ENCODE results near the gene RPGR. TPM values are rescaled to one million over a fixed set of nuclear protein-coding genes. Genes with fewer than 3 reads are reported as not detected.

The RPGR gene
- total RNA-seq, 2 donors from 2014 or later: 5.9 to 12.4 TPM

- no peak for DNase-seq
Measured at GRCh38 chrX:38336538-38337240, 9.4 kb upstream of the RPGR start.

DNA sequence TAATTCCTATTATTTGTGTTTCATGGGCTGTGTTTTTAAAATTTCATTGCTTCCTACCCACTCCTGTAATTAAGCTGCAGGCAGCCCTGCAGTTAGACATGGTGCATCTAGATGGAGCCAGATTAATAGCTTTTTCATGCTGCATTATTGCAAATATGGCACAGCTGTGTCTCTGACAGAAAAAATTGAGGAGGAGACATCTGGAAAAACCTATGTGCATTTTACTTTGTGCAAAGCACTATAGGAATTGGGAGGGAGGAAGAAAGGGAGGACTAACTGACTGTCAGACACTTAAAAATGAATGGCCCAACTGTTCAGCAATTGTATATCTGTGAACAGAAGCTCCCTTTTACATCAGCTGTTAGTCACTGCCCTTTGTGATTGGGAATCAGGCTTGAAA is 8.1 kb upstream of the RPGR start:
- intact Hi-C loops (cut with DNase I): no loop called here
- ATAC-seq (no peak), DNase-seq (no peak)

More at GRCh38 chrX:38336538-38337240, 9.4 kb upstream of the RPGR start:
- intact Hi-C loops (cut with DNase I): no loop called here
- no peak for ATAC-seq

GRCh38 chrX:38332505-38332904 is 5.2 kb upstream of the RPGR start:
- ATAC-seq (no peak), DNase-seq (no peak)
- intact Hi-C loops (cut with DNase I): no loop called here

- DNase-seq (no peak), ATAC-seq (no peak)
- intact Hi-C loops (cut with DNase I): no loop called here
Measured at GRCh38 chrX:38327775-38328081, 419 bp upstream of the RPGR start.

- ATAC-seq (no peak), DNase-seq (no peak)
- intact Hi-C loops (cut with DNase I): no loop called here
Measured at GRCh38 chrX:38326086-38326485, 1.2 kb downstream of the RPGR start.

DNA sequence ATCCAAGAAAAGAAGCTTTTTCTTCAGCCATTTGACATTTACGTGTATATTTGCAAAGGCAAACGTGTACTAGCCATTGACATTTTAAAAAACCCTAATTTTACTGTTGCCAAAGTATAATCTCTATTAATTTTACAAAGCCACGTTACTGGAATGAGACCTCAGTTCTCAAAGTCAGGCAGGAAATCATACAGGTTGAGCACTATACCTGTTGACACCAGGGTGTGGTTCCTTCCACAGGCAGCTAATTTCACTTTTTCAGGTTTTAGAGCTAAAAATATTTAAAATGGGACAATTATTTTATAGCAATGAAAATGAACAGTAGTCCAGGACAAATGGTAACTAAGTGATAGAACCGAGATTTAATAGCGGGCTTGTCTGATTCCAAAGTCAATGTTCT is 6.5 kb downstream of the RPGR start:
- no peak for DNase-seq
- intact Hi-C loops (cut with DNase I): no loop called here
- no peak for ATAC-seq

- intact Hi-C loops (cut with DNase I): no loop called here
- ATAC-seq: no peak
- DNase-seq: no peak
Measured at GRCh38 chrX:38318606-38319005, 8.7 kb downstream of the RPGR start.

GRCh38 chrX:38318196-38318595 is 9.1 kb downstream of the RPGR start:
- no peak for DNase-seq

DNA sequence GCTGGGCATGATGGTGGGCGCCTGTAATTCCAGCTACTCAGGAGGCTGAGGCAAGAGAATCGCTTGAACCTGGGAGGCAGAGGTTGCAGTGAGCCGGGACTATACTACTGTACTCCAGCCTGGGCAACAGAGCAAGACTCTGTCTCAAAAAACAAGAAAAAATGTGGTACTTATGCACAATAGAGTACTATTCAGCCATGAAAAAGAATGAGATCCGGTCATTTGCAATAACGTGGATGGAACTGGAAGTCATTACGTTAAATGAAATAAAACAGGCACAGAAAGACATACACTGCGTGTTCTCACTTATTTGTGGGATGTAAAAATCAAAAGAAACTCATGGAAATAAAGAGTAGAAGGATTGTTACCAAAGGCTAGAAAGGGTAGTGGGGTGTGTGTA is 12.1 kb downstream of the RPGR start:
- ATAC-seq (no peak), DNase-seq (no peak)
- intact Hi-C loops (cut with DNase I): no loop called here

More at GRCh38 chrX:38318196-38318595, 9.1 kb downstream of the RPGR start:
- ATAC-seq: no peak
- intact Hi-C loops (cut with DNase I): no loop called here

DNA sequence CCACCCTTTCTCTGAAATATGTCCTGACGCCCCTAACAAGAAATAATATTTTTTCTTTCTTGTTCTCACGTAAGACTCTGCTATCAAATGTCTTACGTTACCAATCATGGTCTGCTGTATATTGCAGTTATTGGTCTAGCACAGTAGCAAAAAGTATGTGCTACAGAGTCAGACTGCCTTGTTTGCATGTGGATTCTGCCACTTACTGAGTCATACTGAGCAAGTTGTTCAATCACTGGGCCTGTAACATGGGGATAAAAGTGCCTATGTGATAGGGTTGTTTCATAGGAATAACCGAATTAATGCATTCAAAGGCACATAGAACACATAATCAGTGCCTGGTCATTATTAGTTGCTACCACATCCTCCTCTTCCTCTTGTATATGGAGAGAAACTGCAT is 14.1 kb downstream of the RPGR start:
- no peak for ATAC-seq
- DNase-seq: no peak
- intact Hi-C loops (cut with DNase I): no loop called here

DNA sequence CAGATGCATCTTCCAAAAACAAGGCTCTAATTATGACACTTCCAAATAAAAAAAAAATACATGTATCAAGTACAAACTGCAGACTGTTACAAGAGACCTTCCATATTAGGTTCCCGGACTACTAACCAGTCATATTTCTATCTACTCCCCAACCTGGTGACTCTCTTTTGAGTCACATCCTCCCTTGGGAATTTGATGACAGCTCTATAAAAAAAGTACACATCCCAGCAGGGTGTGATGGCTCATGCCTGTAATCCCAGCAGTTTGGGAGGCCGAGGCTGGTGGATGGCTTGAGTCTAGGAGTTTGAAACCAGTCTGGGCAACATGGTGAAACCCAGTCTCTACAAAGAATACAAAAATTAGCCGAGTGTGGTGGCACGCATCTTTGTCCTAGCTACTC is 14.9 kb downstream of the RPGR start:
- intact Hi-C loops (cut with DNase I): no loop called here
- no peak for DNase-seq
- ATAC-seq: no peak

DNA sequence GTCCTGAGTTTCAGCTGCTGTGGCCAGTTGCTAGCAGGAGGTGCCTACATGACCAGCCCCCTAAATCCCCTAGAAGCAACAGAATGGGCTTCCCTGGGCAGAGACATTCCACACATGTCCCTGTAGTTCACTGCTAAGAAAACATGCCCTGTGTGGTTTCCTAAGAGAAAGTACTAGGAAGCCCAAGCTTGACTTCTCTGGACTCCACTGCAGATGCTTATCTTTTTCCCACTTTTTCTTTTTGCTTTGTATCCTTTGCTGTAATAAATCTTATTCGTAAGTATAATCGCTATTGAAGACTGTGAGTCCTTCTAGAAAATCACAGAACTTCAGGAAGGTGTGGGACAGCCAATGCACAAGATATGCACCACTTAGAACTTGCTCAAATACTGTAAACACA is 15.6 kb downstream of the RPGR start:
- intact Hi-C loops (cut with DNase I): no loop called here
- no peak for DNase-seq
- no peak for ATAC-seq

DNA sequence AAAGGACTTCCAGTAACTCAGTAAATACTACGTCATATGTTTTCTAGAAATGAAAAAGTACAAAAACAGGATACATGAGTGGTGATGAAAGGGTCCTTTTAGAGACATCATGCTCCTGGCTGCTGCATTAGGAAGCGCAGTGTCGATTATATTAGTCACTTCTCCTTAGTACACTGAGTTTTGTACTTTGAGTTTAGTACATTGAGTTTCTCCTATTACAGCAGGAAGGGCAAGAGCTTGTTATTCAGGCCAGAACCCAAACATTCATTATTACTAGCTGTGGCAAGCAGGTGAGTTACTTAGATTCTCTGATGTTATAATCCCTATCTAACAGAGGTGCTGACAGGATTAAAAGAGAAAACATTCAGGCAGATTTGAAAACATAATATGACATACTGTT is 21.3 kb downstream of the RPGR start:
- ATAC-seq (peak in 1 of 2 donors; percentile 35), DNase-seq (no peak)
- intact Hi-C loops (cut with DNase I): no loop called here

DNA sequence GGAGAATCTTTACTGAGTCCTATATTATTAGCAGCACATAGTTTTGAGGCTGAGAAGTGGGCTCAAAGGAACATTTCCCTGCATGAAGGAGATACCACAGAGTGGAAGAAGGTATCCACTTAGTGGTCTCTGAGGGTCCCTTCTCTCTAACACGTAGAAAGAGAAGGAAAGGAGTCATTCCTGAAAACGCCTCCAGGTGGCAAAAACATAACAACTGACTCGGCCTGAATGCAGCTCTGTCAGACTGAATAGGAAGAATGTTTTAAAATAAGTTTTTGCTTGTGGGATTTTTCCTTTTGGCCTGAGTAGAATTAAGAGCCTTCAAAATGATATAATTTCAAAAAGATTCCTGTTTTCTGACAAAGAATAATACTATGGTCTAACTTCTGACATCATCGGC is 23.3 kb downstream of the RPGR start:
- intact Hi-C loops (cut with DNase I): no loop called here
- DNase-seq: no peak
- ATAC-seq: no peak

- no peak for ATAC-seq
- intact Hi-C loops (cut with DNase I): no loop called here
Measured at GRCh38 chrX:38293741-38294140, 33.6 kb downstream of the RPGR start.

GRCh38 chrX:38287674-38288073 is 39.6 kb downstream of the RPGR start:
- intact Hi-C loops (cut with DNase I): no loop called here
- ATAC-seq: no peak
- no peak for DNase-seq

More at GRCh38 chrX:38293741-38294140, 33.6 kb downstream of the RPGR start:
- no peak for DNase-seq

GRCh38 chrX:38285649-38286048 is 41.7 kb downstream of the RPGR start:
- no peak for ATAC-seq
- DNase-seq: no peak
- intact Hi-C loops (cut with DNase I): no loop called here

DNA sequence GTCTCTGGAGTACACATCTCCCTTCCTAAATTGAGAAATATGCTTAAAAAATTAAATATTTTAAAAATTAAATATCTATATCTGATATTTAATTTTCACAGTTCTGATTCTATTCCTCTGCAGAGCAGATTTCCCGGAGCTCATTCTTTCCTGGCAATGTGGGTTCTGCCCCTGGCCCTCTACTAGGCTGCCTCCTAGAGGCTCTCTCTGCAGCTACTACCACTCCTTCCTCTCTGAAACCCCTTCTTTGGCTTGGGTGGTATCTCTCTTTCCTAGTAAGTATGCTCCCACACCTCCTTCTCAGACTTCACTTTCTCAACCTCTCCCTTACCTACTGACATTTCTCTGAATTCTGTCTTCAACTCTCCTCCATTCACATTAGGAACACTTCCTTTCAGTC is 45.3 kb downstream of the RPGR start:
- peak in 1 of 2 donors; percentile 74 for ATAC-seq
- intact Hi-C loops (cut with DNase I): loop anchor here in 1 of 2 donors (2.0 kb wide), 1 partner anchor 89 kb away; no protein-coding TSS in a partner anchor
- DNase-seq: no peak

GRCh38 chrX:38279188-38279587 is 48.1 kb downstream of the RPGR start:
- intact Hi-C loops (cut with DNase I): no loop called here
- ATAC-seq (no peak), DNase-seq (no peak)

DNA sequence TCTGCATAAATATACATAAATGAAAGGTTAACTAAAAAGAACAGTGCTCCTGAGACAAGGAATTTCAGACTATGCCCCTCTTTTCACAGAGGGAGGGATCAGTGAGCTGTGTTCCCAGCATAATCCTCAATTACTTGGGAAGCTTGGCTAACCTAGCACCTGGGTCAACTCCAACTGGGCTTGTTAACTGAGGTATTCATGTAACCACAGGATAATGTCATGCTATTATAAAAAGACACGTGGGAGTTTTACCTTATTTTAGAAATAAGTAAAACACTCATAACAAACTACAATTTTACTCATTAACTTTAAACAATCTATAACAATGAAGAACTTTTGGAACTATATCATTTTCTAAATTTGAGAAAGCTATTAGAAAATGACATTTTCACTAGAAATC is 48.6 kb downstream of the RPGR start:
- ATAC-seq: no peak
- intact Hi-C loops (cut with DNase I): no loop called here
- no peak for DNase-seq

- ATAC-seq (no peak), DNase-seq (no peak)
- intact Hi-C loops (cut with DNase I): no loop called here
Measured at GRCh38 chrX:38277802-38278201, 49.5 kb downstream of the RPGR start.

DNA sequence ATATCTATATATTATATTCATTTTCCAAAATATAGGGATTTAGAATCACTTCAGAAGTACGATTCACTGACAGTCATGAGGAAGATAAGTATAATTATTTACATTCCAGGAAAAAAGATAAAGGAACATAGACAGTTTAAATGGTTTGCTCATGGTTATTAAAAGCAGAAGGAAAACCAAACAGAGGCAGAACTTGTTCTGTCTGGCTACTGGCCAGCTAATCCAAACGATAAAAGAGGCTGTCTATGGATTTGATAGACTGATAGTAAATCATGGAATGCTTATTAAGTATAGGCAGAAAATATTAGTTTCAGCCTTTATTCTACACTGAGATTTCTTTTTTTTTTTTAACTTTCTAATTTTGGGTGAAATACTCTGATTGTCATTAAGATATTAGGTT is 50.2 kb downstream of the RPGR start:
- intact Hi-C loops (cut with DNase I): no loop called here
- DNase-seq (no peak), ATAC-seq (no peak)
